ENCODE data around the gene IL17RD. TPM values are rescaled to one million over a fixed set of nuclear protein-coding genes. Genes with fewer than 3 reads are reported as not detected.

Gene IL17RD
- total and polyA plus RNA-seq, 2 of the 13 experiments (the other 11 are each of a cell fraction or from before 2014, with no cell fraction given) = 0.28 to 0.31 TPM

DNA sequence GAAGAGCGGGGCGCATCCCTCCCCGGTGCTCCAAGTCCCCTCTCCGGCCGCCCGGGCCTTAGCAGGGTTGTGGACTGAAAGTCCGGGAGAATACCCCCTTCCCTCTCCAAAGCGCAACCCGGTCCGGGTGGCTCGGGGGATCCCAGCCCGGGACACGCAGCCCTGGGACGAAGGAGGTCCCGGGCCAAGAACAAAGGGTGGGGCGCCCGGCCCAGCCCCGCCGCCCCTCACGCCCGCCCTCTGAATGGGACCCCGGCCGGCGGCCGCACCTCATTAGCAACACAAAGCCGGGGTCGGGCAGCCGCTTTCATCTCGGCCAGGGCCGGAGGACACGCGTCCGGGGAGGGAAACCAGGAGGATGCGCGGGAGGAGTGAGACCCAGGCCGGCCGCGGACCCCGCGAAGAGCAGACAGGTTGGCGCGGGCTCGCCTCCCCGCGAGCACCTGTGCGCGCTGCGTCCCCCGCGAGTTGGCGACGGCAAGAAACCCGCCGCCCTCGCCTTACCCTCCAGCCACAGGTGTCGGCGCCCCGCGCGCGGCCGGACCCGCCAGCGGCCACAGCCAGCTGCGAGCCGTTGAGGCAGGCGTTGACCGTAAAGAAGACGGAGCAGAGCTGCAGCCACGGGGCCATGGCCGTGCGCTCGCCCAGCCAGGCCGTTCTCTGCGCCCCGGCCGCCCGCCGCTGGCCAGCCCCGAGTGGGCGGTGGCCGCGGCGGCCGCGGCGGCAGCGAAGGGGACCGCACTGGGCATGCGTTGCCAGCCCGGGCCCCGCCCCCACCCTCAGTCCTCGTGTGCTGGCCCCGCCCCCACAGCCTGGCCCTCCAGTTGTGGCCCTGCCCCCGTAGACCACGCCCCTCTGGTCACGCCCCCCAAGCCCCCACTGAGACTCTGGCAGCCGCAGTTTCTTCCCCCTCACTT lies at the start of gene IL17RD (continued):
- no peak for TF ChIP-seq ZNF569 (CRISPR knock-in tag; IDR thresholded peaks at IDR 0.05; ENCODE audit: borderline replicate concordance)
- no peak for TF ChIP-seq HNRNPL (IDR thresholded peaks at IDR 0.05; ENCODE audit: low read depth, low read length)
- TF ChIP-seq ZBTB7B (CRISPR knock-in tag; IDR thresholded peaks at IDR 0.05) = 0 out of 2 replicates have a peak, but pooled peaks have one; percentile 29
- no peak for TF ChIP-seq IRF1 (CRISPR knock-in tag; IDR thresholded peaks at IDR 0.05; ENCODE audit: low read depth)
- TF ChIP-seq, protein P1, sequence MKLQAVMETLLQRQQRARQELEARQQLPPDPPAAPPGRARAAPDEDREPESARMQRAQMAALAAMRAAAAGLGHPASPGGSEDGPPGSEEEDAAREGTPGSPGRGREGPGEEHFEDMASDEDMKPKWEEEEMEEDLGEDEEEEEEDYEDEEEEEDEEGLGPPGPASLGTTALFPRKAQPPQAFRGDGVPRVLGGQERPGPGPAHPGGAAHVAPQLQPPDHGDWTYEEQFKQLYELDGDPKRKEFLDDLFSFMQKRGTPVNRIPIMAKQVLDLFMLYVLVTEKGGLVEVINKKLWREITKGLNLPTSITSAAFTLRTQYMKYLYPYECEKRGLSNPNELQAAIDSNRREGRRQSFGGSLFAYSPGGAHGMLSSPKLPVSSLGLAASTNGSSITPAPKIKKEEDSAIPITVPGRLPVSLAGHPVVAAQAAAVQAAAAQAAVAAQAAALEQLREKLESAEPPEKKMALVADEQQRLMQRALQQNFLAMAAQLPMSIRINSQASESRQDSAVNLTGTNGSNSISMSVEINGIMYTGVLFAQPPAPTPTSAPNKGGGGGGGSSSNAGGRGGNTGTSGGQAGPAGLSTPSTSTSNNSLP (IDR thresholded peaks at IDR 0.05; ENCODE audit: low read depth, low read length) = no peak
- 0 out of 2 replicates have a peak, but pooled peaks have one; percentile 29 for TF ChIP-seq ZNF574 (CRISPR knock-in tag; IDR thresholded peaks at IDR 0.05)
- TF ChIP-seq, protein P2, sequence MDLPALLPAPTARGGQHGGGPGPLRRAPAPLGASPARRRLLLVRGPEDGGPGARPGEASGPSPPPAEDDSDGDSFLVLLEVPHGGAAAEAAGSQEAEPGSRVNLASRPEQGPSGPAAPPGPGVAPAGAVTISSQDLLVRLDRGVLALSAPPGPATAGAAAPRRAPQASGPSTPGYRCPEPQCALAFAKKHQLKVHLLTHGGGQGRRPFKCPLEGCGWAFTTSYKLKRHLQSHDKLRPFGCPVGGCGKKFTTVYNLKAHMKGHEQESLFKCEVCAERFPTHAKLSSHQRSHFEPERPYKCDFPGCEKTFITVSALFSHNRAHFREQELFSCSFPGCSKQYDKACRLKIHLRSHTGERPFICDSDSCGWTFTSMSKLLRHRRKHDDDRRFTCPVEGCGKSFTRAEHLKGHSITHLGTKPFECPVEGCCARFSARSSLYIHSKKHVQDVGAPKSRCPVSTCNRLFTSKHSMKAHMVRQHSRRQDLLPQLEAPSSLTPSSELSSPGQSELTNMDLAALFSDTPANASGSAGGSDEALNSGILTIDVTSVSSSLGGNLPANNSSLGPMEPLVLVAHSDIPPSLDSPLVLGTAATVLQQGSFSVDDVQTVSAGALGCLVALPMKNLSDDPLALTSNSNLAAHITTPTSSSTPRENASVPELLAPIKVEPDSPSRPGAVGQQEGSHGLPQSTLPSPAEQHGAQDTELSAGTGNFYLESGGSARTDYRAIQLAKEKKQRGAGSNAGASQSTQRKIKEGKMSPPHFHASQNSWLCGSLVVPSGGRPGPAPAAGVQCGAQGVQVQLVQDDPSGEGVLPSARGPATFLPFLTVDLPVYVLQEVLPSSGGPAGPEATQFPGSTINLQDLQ (CRISPR knock-in tag; IDR thresholded peaks at IDR 0.05) = 0 out of 2 replicates have a peak, but pooled peaks have one; percentile 44
- TF ChIP-seq, protein P3, sequence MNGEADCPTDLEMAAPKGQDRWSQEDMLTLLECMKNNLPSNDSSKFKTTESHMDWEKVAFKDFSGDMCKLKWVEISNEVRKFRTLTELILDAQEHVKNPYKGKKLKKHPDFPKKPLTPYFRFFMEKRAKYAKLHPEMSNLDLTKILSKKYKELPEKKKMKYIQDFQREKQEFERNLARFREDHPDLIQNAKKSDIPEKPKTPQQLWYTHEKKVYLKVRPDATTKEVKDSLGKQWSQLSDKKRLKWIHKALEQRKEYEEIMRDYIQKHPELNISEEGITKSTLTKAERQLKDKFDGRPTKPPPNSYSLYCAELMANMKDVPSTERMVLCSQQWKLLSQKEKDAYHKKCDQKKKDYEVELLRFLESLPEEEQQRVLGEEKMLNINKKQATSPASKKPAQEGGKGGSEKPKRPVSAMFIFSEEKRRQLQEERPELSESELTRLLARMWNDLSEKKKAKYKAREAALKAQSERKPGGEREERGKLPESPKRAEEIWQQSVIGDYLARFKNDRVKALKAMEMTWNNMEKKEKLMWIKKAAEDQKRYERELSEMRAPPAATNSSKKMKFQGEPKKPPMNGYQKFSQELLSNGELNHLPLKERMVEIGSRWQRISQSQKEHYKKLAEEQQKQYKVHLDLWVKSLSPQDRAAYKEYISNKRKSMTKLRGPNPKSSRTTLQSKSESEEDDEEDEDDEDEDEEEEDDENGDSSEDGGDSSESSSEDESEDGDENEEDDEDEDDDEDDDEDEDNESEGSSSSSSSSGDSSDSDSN (CRISPR knock-in tag; IDR thresholded peaks at IDR 0.05) = peak; percentile 28; the same call in 1 of the 2 replicates
- TF ChIP-seq ZNF274 (CRISPR knock-in tag; IDR thresholded peaks at IDR 0.05) = 0 out of 2 replicates have a peak, but pooled peaks have one; percentile 68
- no peak for TF ChIP-seq SMC3 (IDR thresholded peaks at IDR 0.05; ENCODE audit: low read length)
- peak; percentile 45; the same call in 1 of the 2 replicates for TF ChIP-seq GABPB1 (CRISPR knock-in tag; IDR thresholded peaks at IDR 0.05)
- TF ChIP-seq NFRKB (IDR thresholded peaks at IDR 0.05) = no peak
- TF ChIP-seq CENPX (CRISPR knock-in tag; IDR thresholded peaks at IDR 0.05) = no peak
- no peak for TF ChIP-seq ZNF570 (CRISPR knock-in tag; IDR thresholded peaks at IDR 0.05; ENCODE audit: borderline replicate concordance)
- no peak for TF ChIP-seq ZNF615 (CRISPR knock-in tag; IDR thresholded peaks at IDR 0.05; ENCODE audit: borderline replicate concordance)
- no peak for TF ChIP-seq HNF4A (CRISPR knock-in tag; IDR thresholded peaks at IDR 0.05)
- no peak for TF ChIP-seq ZNF709 (CRISPR knock-in tag; IDR thresholded peaks at IDR 0.05)
- no peak for TF ChIP-seq ZNF20 (CRISPR knock-in tag; IDR thresholded peaks at IDR 0.05)

All from HepG2 (cell line).